ENCODE data around the gene GRM4.

The GRM4 gene

DNA sequence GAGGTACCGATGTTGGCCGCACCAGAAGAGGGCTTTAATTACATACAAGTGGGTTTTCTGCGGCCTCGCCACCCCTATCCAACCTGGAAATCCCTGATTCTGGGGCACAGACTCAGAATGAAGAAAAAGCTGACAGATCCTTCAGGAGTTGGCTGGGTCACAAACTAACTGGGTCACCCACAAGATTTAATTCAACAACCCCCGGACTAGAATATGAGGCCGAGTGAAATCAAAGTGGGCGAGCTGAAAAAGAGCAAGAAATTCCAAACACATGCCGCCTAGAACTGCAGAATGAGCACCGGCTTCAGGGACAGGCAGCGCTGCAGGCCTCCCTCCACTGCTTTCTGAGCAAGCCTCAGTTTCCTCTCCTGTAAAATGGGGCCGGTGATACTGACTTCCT lies 30.0 kb downstream of the GRM4 start:
- no peak overlapping the region for H3K4me3 Mint-ChIP-seq
- peaks cover 7% of the 10 kb centered on the region for H3K27me3 Mint-ChIP-seq
- no peak overlapping the region for H3K27ac Mint-ChIP-seq
- intact Hi-C loops (cut with micrococcal nuclease): no loop called here
- no peaks in the 10 kb centered on the region for H3K36me3 Mint-ChIP-seq (ENCODE audit: low read depth)
- H3K9me3 Mint-ChIP-seq: no peaks in the 10 kb centered on the region
- no peaks in the 10 kb centered on the region for H3K4me1 Mint-ChIP-seq (ENCODE audit: low read depth)

DNA sequence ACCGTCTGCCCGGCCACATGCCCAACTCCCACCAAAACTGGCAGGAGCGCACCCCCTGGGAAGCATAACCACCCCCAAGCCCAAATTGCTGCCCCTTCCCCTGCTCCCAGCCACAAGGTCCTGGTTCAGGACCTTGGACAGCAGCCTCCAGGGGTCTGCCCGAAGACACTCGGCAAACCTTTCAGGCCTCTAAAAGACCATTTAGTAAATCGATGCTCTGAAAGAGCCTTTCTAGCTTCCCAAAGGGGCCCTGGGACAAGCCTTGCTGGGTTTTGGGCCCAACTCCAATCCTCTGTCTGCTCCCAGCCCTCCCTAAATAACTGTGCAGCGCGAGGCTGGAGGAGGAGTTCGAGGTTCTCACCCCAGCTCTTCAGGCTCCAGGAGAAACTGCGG lies 30.5 kb downstream of the GRM4 start:
- Mint-ChIP-seq H3K27ac (no peak overlapping the region), H3K27me3 (peaks cover 7% of the 10 kb centered on the region), H3K4me3 (no peak overlapping the region), H3K36me3 (ENCODE audit: low read depth) (no peaks in the 10 kb centered on the region), H3K4me1 (ENCODE audit: low read depth) (no peaks in the 10 kb centered on the region), H3K9me3 (no peaks in the 10 kb centered on the region)
- intact Hi-C loops (cut with micrococcal nuclease): no loop called here

DNA sequence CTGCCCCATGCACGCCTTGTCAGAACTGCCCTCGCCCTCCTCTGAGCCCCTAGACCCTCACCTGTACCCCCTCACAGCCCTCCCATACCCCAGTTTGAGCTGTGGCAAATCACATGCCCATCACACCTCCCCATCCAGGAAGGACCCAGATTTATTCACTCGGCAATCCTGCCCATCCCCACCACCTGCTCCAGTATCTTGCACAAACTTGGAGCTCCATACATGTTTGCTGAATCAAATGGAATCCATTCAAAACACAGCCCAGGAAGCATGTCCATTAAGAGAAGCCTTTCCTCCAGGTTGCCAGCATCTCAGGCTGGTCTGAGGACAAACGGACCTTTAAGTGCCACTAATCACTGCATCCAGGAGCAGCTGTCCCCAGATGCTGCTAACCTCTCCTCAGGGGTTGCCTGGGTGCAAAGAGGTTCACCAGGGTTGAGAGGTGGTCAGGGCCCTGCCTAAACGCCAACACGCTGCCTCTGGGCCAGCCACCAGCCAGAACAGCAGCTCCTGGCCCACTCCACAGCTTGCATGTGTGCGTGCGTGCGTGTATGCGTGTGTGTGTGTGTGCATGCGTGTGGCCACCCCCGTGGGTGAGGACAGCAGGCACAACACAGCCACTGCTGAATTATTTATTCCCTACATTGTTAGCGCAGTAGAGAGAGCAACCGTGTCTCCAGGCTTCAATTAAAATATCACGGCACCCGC lies 31.0 kb downstream of the GRM4 start:
- Mint-ChIP-seq H3K4me3 (no peak overlapping the region), H3K4me1 (ENCODE audit: low read depth) (no peaks in the 10 kb centered on the region), H3K9me3 (no peaks in the 10 kb centered on the region), H3K27ac (no peak overlapping the region), H3K36me3 (ENCODE audit: low read depth) (no peaks in the 10 kb centered on the region), H3K27me3 (peaks cover 7% of the 10 kb centered on the region)
- intact Hi-C loops (cut with micrococcal nuclease): no loop called here

DNA sequence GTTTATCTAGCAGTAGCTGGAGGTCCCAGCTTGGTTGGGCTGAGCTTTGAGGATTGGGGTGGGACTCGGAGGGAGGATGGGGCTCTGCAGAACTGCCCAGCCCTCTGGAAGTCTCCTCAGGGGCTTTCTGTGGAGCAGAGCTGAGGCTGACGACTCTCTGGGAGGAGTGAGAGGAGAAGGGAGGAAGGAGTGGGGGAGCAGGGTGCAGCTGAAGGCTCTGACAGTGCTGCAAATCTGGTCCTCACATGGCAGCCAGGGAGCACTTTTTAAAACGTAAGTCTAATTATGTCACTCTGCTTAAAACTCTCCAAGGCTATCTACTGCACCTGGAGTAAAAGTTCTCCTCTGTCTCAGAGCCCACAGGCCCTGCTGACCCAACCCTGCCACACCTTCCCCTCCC lies 32.4 kb downstream of the GRM4 start:
- H3K4me3 Mint-ChIP-seq: no peak overlapping the region
- no peaks in the 10 kb centered on the region for H3K9me3 Mint-ChIP-seq
- intact Hi-C loops (cut with micrococcal nuclease): no loop called here
- H3K36me3 Mint-ChIP-seq (ENCODE audit: low read depth): no peaks in the 10 kb centered on the region
- peaks cover 10% of the 10 kb centered on the region for H3K27me3 Mint-ChIP-seq
- no peak overlapping the region for H3K27ac Mint-ChIP-seq
- no peaks in the 10 kb centered on the region for H3K4me1 Mint-ChIP-seq (ENCODE audit: low read depth)

GRCh38 chr6:34112126-34112525 lies 33.8 kb downstream of the GRM4 start:
- H3K27me3 Mint-ChIP-seq: peaks cover 10% of the 10 kb centered on the region
- H3K36me3 Mint-ChIP-seq (ENCODE audit: low read depth): no peaks in the 10 kb centered on the region
- no peak overlapping the region for H3K27ac Mint-ChIP-seq
- no peak overlapping the region for H3K4me3 Mint-ChIP-seq
- H3K9me3 Mint-ChIP-seq: no peaks in the 10 kb centered on the region
- H3K4me1 Mint-ChIP-seq (ENCODE audit: low read depth): no peaks in the 10 kb centered on the region
- intact Hi-C loops (cut with micrococcal nuclease): no loop called here

DNA sequence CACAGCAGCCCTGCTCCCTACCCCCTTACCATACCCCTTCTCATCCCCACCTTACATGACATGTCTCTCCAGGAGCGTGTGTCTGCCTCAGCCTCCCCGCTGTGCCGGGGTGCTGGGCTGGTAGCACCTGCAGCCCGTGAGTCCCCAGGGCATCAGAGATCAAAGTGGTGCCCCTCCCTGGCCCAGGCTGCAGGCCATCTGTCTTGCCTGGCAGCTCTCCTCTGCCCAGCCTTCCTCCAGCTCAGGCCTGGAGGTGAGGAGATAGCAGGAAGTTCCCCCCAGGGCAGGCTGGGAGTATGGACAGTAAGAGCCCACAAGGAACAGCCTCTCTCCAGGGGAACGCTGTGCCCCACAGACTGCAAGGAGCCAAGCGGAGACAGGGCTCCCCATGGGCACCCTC lies 35.3 kb downstream of the GRM4 start:
- H3K4me1 Mint-ChIP-seq (ENCODE audit: low read depth): no peaks in the 10 kb centered on the region
- H3K4me3 Mint-ChIP-seq: no peak overlapping the region
- no peak overlapping the region for H3K27ac Mint-ChIP-seq
- H3K27me3 Mint-ChIP-seq: peaks cover 10% of the 10 kb centered on the region
- intact Hi-C loops (cut with micrococcal nuclease): no loop called here
- no peaks in the 10 kb centered on the region for H3K9me3 Mint-ChIP-seq
- no peaks in the 10 kb centered on the region for H3K36me3 Mint-ChIP-seq (ENCODE audit: low read depth)

- Mint-ChIP-seq H3K4me3 (no peak overlapping the region), H3K27me3 (peaks cover 5% of the 10 kb centered on the region), H3K9me3 (no peaks in the 10 kb centered on the region), H3K27ac (no peak overlapping the region), H3K36me3 (ENCODE audit: low read depth) (no peaks in the 10 kb centered on the region), H3K4me1 (ENCODE audit: low read depth) (no peaks in the 10 kb centered on the region)
- intact Hi-C loops (cut with micrococcal nuclease): no loop called here
Observed at GRCh38 chr6:34108176-34108575, 37.7 kb downstream of the GRM4 start.

GRCh38 chr6:34106900-34107299 lies 39.0 kb downstream of the GRM4 start:
- Mint-ChIP-seq H3K36me3 (ENCODE audit: low read depth) (no peaks in the 10 kb centered on the region), H3K27ac (no peak overlapping the region), H3K9me3 (no peaks in the 10 kb centered on the region), H3K4me3 (no peak overlapping the region), H3K4me1 (ENCODE audit: low read depth) (no peaks in the 10 kb centered on the region), H3K27me3 (peaks cover 6% of the 10 kb centered on the region)
- intact Hi-C loops (cut with micrococcal nuclease): no loop called here

DNA sequence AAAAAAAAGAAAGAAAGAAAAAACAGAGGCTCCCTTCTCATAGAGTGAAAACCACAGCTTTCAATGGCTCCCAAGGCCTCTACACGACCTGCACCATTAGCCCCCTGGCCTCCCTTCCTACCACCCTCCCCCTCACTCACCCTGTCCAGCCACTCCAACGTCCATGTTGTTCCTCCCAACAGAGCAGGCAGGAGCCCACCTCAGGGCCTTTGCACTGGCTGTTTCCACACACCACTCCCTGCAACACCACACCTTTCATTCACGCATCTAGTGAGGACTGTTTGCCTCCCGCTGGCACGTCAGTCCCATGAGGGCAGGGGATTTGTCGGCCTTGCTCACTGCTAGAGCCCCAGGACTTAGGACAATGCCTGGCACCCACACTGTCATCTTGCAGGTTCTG lies 39.5 kb downstream of the GRM4 start:
- H3K27ac Mint-ChIP-seq: no peak overlapping the region
- no peaks in the 10 kb centered on the region for H3K4me1 Mint-ChIP-seq (ENCODE audit: low read depth)
- no peaks in the 10 kb centered on the region for H3K9me3 Mint-ChIP-seq
- intact Hi-C loops (cut with micrococcal nuclease): no loop called here
- H3K4me3 Mint-ChIP-seq: no peak overlapping the region
- H3K36me3 Mint-ChIP-seq (ENCODE audit: low read depth): no peaks in the 10 kb centered on the region
- H3K27me3 Mint-ChIP-seq: peaks cover 6% of the 10 kb centered on the region

DNA sequence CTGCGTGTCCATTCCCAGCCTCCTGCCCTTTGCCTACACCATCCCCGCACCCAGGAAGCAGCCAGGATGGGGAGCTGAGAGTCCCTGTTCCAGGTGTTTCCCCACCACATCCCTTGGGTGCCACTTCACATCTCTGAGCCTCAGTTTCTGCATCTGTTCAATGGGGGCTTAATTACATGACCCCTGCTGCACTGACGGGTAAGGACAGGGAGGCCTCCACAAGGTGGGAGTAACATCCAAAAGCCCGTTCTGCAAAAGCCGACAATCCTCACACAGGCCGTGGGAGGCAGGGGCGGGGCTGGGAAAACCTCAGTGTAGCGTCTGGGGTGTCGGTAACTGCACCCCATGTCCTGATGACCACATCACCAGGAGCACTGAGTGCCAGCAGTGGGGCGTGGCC lies 41.3 kb downstream of the GRM4 start:
- H3K4me3 Mint-ChIP-seq: no peak overlapping the region
- H3K27me3 Mint-ChIP-seq: peaks cover 7% of the 10 kb centered on the region
- intact Hi-C loops (cut with micrococcal nuclease): no loop called here
- no peaks in the 10 kb centered on the region for H3K4me1 Mint-ChIP-seq (ENCODE audit: low read depth)
- H3K36me3 Mint-ChIP-seq (ENCODE audit: low read depth): no peaks in the 10 kb centered on the region
- H3K9me3 Mint-ChIP-seq: no peaks in the 10 kb centered on the region
- no peak overlapping the region for H3K27ac Mint-ChIP-seq

GRCh38 chr6:34104186-34104585 lies 41.7 kb downstream of the GRM4 start:
- no peaks in the 10 kb centered on the region for H3K4me1 Mint-ChIP-seq (ENCODE audit: low read depth)
- no peaks in the 10 kb centered on the region for H3K9me3 Mint-ChIP-seq
- no peaks in the 10 kb centered on the region for H3K36me3 Mint-ChIP-seq (ENCODE audit: low read depth)
- peaks cover 7% of the 10 kb centered on the region for H3K27me3 Mint-ChIP-seq
- H3K27ac Mint-ChIP-seq: no peak overlapping the region
- intact Hi-C loops (cut with micrococcal nuclease): no loop called here
- no peak overlapping the region for H3K4me3 Mint-ChIP-seq

GRCh38 chr6:34103321-34103720 lies 42.6 kb downstream of the GRM4 start:
- Mint-ChIP-seq H3K27me3 (peaks cover 4% of the 10 kb centered on the region), H3K36me3 (ENCODE audit: low read depth) (no peaks in the 10 kb centered on the region), H3K9me3 (no peaks in the 10 kb centered on the region), H3K4me1 (ENCODE audit: low read depth) (no peaks in the 10 kb centered on the region), H3K27ac (no peak overlapping the region), H3K4me3 (no peak overlapping the region)
- intact Hi-C loops (cut with micrococcal nuclease): no loop called here

- Mint-ChIP-seq H3K27me3 (peaks cover 4% of the 10 kb centered on the region), H3K36me3 (ENCODE audit: low read depth) (no peaks in the 10 kb centered on the region), H3K27ac (no peak overlapping the region), H3K4me1 (ENCODE audit: low read depth) (no peaks in the 10 kb centered on the region), H3K9me3 (no peaks in the 10 kb centered on the region), H3K4me3 (no peak overlapping the region)
- intact Hi-C loops (cut with micrococcal nuclease): no loop called here
Observed at GRCh38 chr6:34102696-34103095, 43.2 kb downstream of the GRM4 start.

- Mint-ChIP-seq H3K4me1 (ENCODE audit: low read depth) (no peaks in the 10 kb centered on the region), H3K27me3 (peaks cover 4% of the 10 kb centered on the region), H3K36me3 (ENCODE audit: low read depth) (no peaks in the 10 kb centered on the region), H3K27ac (no peak overlapping the region), H3K9me3 (no peaks in the 10 kb centered on the region), H3K4me3 (no peak overlapping the region)
- intact Hi-C loops (cut with micrococcal nuclease): no loop called here
Observed at GRCh38 chr6:34102099-34102656, 43.7 kb downstream of the GRM4 start.

- no peaks in the 10 kb centered on the region for H3K9me3 Mint-ChIP-seq
- peaks cover 10% of the 10 kb centered on the region for H3K27me3 Mint-ChIP-seq
- H3K4me3 Mint-ChIP-seq: no peak overlapping the region
- H3K27ac Mint-ChIP-seq: no peak overlapping the region
- H3K36me3 Mint-ChIP-seq (ENCODE audit: low read depth): no peaks in the 10 kb centered on the region
- intact Hi-C loops (cut with micrococcal nuclease): no loop called here
- H3K4me1 Mint-ChIP-seq (ENCODE audit: low read depth): no peaks in the 10 kb centered on the region
Observed at GRCh38 chr6:34100788-34101187, 45.1 kb downstream of the GRM4 start.

Data from dendritic cell treated with granulocyte-macrophage colony-stimulating factor and Interleukin-4, amounts not matched to agents 40 ng/mL and 50 ng/mL, for 4 days (primary cell).